ENCODE measurements around the gene BCL2L11.

Gene BCL2L11

DNA sequence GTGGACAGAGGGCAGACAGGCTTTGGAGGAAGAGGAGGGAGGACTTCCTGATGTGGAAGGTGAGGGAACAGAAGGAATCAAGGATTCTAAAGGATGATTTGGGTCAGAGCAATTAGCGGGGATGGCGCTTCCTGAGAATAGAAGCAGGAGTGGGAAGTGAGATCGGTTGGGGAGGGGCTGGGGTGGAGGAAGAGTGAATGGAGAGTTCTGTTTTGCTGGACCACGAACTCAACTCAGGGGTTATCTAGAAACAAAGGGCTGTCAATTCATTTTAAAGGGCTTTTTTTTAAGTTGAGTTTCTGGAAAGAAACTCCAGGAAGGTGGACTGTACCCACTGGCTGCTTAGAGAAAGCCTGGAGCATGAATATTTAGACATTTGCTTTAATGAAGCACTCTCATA is 54.9 kb downstream of the BCL2L11 start:
- Histone ChIP-seq H3K9ac (ENCODE audit: low read length in 5 of 5) (no peak overlapping the region), H3K27me3 (ENCODE audit: control insufficient read depth in 5 of 5, insufficient read depth in 4 of 5, low read length in 5 of 5) (no peaks in the 10 kb centered on the region), H3K9me3 (ENCODE audit: control insufficient read depth in 5 of 5, low read length in 5 of 5) (no peaks in the 10 kb centered on the region), H3K4me3 (ENCODE audit: low read depth in 1 of 5, low read length in 5 of 5) (no peak overlapping the region), H3K27ac (ENCODE audit: low read depth, low read length) (no peak overlapping the region), H3K36me3 (ENCODE audit: control insufficient read depth in 5 of 5, insufficient read depth in 5 of 5, low read length in 5 of 5) (no peaks in the 10 kb centered on the region), H3K4me1 (ENCODE audit: control insufficient read depth in 5 of 5, insufficient read depth in 5 of 5, low read length in 5 of 5) (peaks cover 5 to 18% (median 8%) of the 10 kb centered on the region in 5 donors)

DNA sequence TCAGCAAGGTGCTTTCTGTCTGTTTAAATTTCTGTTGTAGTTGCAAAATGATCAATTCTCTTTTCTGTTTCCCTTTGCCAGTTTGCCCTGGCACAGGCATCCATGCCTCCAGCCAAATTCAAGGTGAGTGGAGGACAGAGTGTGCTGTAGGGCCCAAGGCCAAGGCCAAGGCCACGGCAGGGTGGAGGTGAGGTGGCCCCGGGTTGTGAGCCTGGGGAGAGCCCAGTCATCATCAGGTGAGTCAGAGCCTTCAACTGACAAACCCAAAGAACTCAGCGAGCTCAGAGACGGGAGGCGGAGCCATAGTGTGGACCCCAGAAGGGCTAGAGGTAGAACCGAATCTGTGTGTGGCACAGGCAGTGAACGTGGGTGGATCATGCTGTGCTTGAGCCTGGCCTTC is 55.7 kb downstream of the BCL2L11 start:
- H3K9me3 ChIP-seq (ENCODE audit: control insufficient read depth in 5 of 5, low read length in 5 of 5): no peaks in the 10 kb centered on the region
- H3K27ac ChIP-seq (ENCODE audit: low read depth, low read length): no peak overlapping the region
- no peaks in the 10 kb centered on the region for H3K36me3 ChIP-seq (ENCODE audit: control insufficient read depth in 5 of 5, insufficient read depth in 5 of 5, low read length in 5 of 5)
- H3K9ac ChIP-seq (ENCODE audit: low read length in 5 of 5): no peak overlapping the region
- H3K27me3 ChIP-seq (ENCODE audit: control insufficient read depth in 5 of 5, insufficient read depth in 4 of 5, low read length in 5 of 5): no peaks in the 10 kb centered on the region
- peaks cover 5 to 18% (median 8%) of the 10 kb centered on the region in 5 donors for H3K4me1 ChIP-seq (ENCODE audit: control insufficient read depth in 5 of 5, insufficient read depth in 5 of 5, low read length in 5 of 5)
- H3K4me3 ChIP-seq (ENCODE audit: low read depth in 1 of 5, low read length in 5 of 5): no peak overlapping the region

DNA sequence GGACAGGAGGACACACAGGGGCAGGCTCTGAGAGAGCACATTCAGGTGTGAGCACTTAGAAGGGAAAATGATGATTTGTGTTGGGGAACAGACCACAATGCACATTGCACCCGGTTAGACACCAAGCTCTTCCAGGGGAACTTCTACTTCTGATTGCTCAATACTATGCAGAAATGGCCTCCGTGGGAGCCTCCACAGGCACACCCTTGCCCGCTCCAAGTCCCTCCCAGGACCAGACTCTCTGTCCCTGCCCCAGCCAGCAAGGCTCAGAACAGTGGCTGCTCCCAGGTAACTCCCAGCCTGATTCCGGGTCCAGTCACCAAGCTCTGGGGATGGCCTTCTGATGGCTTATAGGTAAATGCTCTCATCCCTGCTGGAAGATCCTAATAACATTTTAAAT is 56.2 kb downstream of the BCL2L11 start:
- Histone ChIP-seq H3K27me3 (ENCODE audit: control insufficient read depth in 5 of 5, insufficient read depth in 4 of 5, low read length in 5 of 5) (peaks cover 0 to 2% (median 0%) of the 10 kb centered on the region in 5 donors), H3K4me1 (ENCODE audit: control insufficient read depth in 5 of 5, insufficient read depth in 5 of 5, low read length in 5 of 5) (peaks cover 5 to 18% (median 8%) of the 10 kb centered on the region in 5 donors), H3K4me3 (ENCODE audit: low read depth in 1 of 5, low read length in 5 of 5) (no peak overlapping the region), H3K27ac (ENCODE audit: low read depth, low read length) (no peak overlapping the region), H3K36me3 (ENCODE audit: control insufficient read depth in 5 of 5, insufficient read depth in 5 of 5, low read length in 5 of 5) (no peaks in the 10 kb centered on the region), H3K9ac (ENCODE audit: low read length in 5 of 5) (no peak overlapping the region), H3K9me3 (ENCODE audit: control insufficient read depth in 5 of 5, low read length in 5 of 5) (no peaks in the 10 kb centered on the region)

DNA sequence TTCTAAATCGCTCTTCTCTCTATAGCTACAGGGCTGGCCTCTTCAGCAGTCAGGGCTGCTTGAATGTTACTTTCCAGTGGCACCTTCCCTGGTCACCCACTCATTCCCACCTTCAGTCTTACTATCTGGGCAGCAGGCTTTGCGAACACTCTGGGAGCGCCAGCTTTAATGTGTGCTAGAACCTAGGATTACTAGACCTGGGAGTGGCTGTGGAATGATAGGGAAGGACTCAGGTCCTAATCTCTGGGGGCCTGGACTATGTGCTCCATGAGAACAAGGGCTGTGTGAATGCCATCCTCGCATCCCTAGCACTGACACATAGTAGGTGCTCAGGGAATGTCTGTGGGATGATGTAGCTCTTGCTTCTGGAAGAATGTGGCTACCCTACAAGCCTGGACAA is 57.6 kb downstream of the BCL2L11 start:
- H3K9ac ChIP-seq (ENCODE audit: low read length in 5 of 5): no peak overlapping the region
- H3K4me1 ChIP-seq (ENCODE audit: control insufficient read depth in 5 of 5, insufficient read depth in 5 of 5, low read length in 5 of 5): peaks cover 3 to 18% (median 8%) of the 10 kb centered on the region in 5 donors
- H3K36me3 ChIP-seq (ENCODE audit: control insufficient read depth in 5 of 5, insufficient read depth in 5 of 5, low read length in 5 of 5): no peaks in the 10 kb centered on the region
- H3K27ac ChIP-seq (ENCODE audit: low read depth, low read length): no peak overlapping the region
- H3K27me3 ChIP-seq (ENCODE audit: control insufficient read depth in 5 of 5, insufficient read depth in 4 of 5, low read length in 5 of 5): peaks cover 0 to 2% (median 0%) of the 10 kb centered on the region in 5 donors
- H3K4me3 ChIP-seq (ENCODE audit: low read depth in 1 of 5, low read length in 5 of 5): no peak overlapping the region
- no peaks in the 10 kb centered on the region for H3K9me3 ChIP-seq (ENCODE audit: control insufficient read depth in 5 of 5, low read length in 5 of 5)

DNA sequence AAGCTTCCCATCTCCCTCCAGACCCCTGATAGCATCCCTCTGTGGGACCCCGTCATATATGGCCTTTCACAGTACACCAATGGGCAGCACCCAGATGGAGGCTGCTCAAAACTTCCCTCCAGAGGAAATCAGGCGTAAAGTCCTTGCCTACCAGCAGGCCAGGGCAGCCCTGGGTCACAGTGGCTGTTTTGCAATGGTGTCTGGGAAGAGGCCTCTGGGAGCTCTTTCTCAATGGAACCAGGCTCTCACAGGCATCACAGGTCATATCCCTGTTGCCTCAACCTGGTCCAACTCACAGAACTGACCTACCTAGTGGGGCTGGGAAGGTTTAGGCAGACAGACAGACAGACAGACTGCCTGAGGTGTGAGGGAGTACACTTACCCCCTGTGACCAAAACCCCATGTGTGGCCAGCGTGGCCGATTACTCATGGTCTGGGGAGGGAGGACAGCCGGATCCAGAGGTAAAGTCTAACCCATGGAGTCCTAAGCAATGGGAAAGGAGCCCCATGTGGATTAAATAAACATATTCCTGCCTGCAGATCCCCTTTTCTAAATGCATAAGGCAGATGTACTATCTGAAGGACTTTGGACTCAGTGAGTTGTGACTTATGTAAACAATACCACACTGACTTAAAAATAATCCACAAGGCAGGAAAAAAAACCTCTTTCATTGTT is 58.2 kb downstream of the BCL2L11 start:
- Histone ChIP-seq H3K9ac (ENCODE audit: low read length in 5 of 5) (no peak overlapping the region), H3K4me1 (ENCODE audit: control insufficient read depth in 5 of 5, insufficient read depth in 5 of 5, low read length in 5 of 5) (peaks cover 3 to 18% (median 8%) of the 10 kb centered on the region in 5 donors), H3K36me3 (ENCODE audit: control insufficient read depth in 5 of 5, insufficient read depth in 5 of 5, low read length in 5 of 5) (no peaks in the 10 kb centered on the region), H3K9me3 (ENCODE audit: control insufficient read depth in 5 of 5, low read length in 5 of 5) (no peaks in the 10 kb centered on the region), H3K27me3 (ENCODE audit: control insufficient read depth in 5 of 5, insufficient read depth in 4 of 5, low read length in 5 of 5) (peaks cover 0 to 2% (median 0%) of the 10 kb centered on the region in 5 donors), H3K4me3 (ENCODE audit: low read depth in 1 of 5, low read length in 5 of 5) (no peak overlapping the region), H3K27ac (ENCODE audit: low read depth, low read length) (no peak overlapping the region)

DNA sequence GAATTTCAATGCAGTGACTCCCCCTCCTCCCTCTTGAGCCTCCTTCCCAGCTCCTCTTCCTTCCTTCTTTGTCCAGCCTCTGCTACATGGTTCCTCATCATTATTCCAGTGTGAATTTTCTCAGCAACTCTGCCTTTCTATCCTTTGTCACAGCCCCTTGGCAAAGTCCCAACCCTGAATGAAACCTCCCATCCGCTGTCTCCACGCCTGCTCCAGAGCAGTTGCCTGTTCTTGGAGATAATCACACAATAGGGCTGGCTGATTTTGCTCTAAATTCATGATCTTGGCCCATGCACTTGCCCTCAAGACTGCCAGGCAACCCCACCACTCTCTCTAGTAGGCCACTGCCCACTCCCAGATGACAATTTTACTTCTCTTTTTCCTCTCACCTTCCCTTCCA is 61.4 kb downstream of the BCL2L11 start:
- H3K9ac ChIP-seq (ENCODE audit: low read length in 5 of 5): no peak overlapping the region
- peaks cover 0 to 2% (median 0%) of the 10 kb centered on the region in 5 donors for H3K27me3 ChIP-seq (ENCODE audit: control insufficient read depth in 5 of 5, insufficient read depth in 4 of 5, low read length in 5 of 5)
- H3K36me3 ChIP-seq (ENCODE audit: control insufficient read depth in 5 of 5, insufficient read depth in 5 of 5, low read length in 5 of 5): no peaks in the 10 kb centered on the region
- H3K4me3 ChIP-seq (ENCODE audit: low read depth in 1 of 5, low read length in 5 of 5): no peak overlapping the region
- no peak overlapping the region for H3K27ac ChIP-seq (ENCODE audit: low read depth, low read length)
- peaks cover 4 to 36% (median 27%) of the 10 kb centered on the region in 5 donors for H3K4me1 ChIP-seq (ENCODE audit: control insufficient read depth in 5 of 5, insufficient read depth in 5 of 5, low read length in 5 of 5)
- H3K9me3 ChIP-seq (ENCODE audit: control insufficient read depth in 5 of 5, low read length in 5 of 5): no peaks in the 10 kb centered on the region

DNA sequence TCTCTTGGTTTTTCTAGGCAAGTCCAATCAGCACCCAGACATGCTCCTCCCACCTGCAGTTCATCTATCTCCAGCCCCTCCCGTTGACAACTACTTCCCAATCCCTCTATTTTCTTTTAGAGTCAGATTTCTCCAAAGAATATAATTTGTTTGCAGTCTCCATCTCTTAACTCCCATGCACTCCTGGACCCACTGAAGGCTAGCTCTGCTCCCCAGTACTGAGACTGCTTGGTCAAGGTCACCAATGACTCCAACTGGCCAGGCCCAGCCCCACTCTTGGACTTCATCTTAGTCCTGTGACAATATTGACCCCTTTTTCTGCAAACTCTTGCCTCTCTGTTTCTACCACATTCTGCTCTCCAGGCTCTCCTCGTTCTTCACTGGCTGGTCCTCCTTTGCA is 62.0 kb downstream of the BCL2L11 start:
- Histone ChIP-seq H3K27me3 (ENCODE audit: control insufficient read depth in 5 of 5, insufficient read depth in 4 of 5, low read length in 5 of 5) (peaks cover 0 to 2% (median 0%) of the 10 kb centered on the region in 5 donors), H3K36me3 (ENCODE audit: control insufficient read depth in 5 of 5, insufficient read depth in 5 of 5, low read length in 5 of 5) (no peaks in the 10 kb centered on the region), H3K9me3 (ENCODE audit: control insufficient read depth in 5 of 5, low read length in 5 of 5) (no peaks in the 10 kb centered on the region), H3K27ac (ENCODE audit: low read depth, low read length) (no peak overlapping the region), H3K4me3 (ENCODE audit: low read depth in 1 of 5, low read length in 5 of 5) (no peak overlapping the region), H3K9ac (ENCODE audit: low read length in 5 of 5) (no peak overlapping the region), H3K4me1 (ENCODE audit: control insufficient read depth in 5 of 5, insufficient read depth in 5 of 5, low read length in 5 of 5) (peaks cover 4 to 42% (median 33%) of the 10 kb centered on the region in 5 donors)

DNA sequence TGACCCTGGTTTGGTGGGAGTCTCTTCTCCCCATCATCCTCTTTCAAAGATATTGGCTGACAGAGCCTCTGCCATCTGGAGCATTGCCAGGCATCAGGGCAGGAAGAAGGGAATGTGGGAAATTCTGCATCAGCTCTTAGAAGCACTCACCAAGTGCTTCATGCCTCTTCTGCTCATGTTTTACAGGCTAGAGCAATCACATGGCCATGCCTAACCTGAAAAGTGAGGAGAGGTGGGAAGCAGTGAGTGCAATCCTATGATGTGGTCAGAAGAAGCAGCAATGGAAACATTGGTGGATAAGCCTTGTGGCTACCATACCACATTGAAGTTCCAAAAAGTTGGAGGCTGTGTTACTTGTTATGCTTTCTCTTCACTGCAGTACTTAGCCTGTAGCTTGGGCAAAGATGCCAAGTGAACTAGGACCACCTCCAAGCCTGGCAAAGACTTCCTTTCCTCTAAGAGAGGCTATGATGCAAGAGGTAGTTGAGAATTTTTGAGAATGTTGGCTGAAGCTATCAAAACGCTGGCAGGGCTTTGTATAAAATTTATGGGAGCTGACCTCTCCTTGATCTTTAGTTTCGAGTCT is 64.1 kb downstream of the BCL2L11 start:
- Histone ChIP-seq H3K9me3 (ENCODE audit: control insufficient read depth in 5 of 5, low read length in 5 of 5) (no peaks in the 10 kb centered on the region), H3K9ac (ENCODE audit: low read length in 5 of 5) (no peak overlapping the region), H3K27me3 (ENCODE audit: control insufficient read depth in 5 of 5, insufficient read depth in 4 of 5, low read length in 5 of 5) (peaks cover 0 to 2% (median 0%) of the 10 kb centered on the region in 5 donors), H3K36me3 (ENCODE audit: control insufficient read depth in 5 of 5, insufficient read depth in 5 of 5, low read length in 5 of 5) (no peaks in the 10 kb centered on the region), H3K27ac (ENCODE audit: low read depth, low read length) (peak overlapping the region; percentile 56), H3K4me1 (ENCODE audit: control insufficient read depth in 5 of 5, insufficient read depth in 5 of 5, low read length in 5 of 5) (peaks cover 2 to 38% (median 31%) of the 10 kb centered on the region in 5 donors), H3K4me3 (ENCODE audit: low read depth in 1 of 5, low read length in 5 of 5) (no peak overlapping the region)

DNA sequence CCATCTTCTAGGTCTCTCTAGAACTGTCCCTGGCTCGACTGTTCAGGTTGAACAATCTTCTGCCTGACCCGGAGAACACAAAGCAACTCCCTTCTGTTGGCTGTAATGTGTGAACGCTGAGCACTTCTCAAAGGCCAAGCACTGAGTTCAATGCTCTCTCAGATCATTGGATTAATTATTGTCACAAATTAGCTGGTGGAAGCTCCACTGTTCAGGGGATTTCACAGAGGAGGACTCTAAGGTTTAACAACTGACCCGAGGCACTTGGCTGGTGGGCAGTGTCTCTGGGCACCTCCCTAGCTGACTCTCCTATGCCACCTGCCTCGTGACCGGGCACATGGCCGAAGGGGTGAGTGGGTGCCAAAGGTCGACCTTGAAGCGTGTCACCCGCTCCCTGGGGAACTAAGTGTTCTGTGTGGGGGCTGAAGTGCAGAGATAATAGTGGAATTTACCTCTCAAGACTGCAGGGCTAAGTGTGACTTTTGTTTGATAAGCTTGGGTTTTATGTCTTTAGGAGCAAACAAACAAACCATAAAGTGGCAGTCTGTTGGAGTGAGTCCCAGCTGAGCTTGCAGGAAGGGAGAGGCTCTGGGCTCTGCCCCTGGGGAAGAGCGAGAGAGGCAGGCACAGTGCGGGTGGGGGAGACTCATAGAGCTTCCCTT is 64.8 kb downstream of the BCL2L11 start:
- peak overlapping the region in 1 of 5 donors; percentile 9 for H3K4me3 ChIP-seq (ENCODE audit: low read depth in 1 of 5, low read length in 5 of 5)
- no peak overlapping the region for H3K9ac ChIP-seq (ENCODE audit: low read length in 5 of 5)
- H3K27ac ChIP-seq (ENCODE audit: low read depth, low read length): peak overlapping the region; percentile 56
- peaks cover 0 to 2% (median 0%) of the 10 kb centered on the region in 5 donors for H3K27me3 ChIP-seq (ENCODE audit: control insufficient read depth in 5 of 5, insufficient read depth in 4 of 5, low read length in 5 of 5)
- no peaks in the 10 kb centered on the region for H3K36me3 ChIP-seq (ENCODE audit: control insufficient read depth in 5 of 5, insufficient read depth in 5 of 5, low read length in 5 of 5)
- peaks cover 2 to 38% (median 31%) of the 10 kb centered on the region in 5 donors for H3K4me1 ChIP-seq (ENCODE audit: control insufficient read depth in 5 of 5, insufficient read depth in 5 of 5, low read length in 5 of 5)
- H3K9me3 ChIP-seq (ENCODE audit: control insufficient read depth in 5 of 5, low read length in 5 of 5): no peaks in the 10 kb centered on the region

DNA sequence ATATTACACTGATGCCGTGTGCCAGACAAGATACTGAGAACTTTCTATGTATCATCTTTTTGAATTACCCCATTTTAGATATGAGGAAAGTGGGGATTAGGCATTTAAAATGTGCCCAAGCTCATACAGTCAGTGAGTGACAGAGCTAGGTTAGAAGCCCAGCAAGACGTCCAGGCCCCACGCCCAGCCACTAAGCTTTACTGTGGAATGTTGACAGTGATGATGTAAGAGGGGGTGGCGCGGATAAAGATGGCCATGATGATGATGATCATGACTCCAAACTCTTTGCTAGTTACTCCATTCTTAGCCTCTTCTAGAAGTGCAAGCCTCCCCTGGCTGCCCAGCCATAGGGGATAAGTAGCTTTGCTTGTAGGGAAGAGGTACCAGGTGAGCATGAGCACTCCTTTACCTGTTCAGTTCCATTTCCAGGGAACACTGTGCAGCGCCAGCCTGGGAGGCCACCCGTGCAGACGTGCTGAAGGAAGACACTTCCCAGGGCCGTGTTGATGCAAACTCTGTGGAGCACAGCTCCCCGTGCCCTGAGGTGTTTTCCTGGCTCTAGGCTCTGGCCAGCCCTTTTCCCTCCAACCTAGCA is 65.5 kb downstream of the BCL2L11 start:
- Histone ChIP-seq H3K27ac (ENCODE audit: low read depth, low read length) (peak overlapping the region; percentile 56), H3K9me3 (ENCODE audit: control insufficient read depth in 5 of 5, low read length in 5 of 5) (no peaks in the 10 kb centered on the region), H3K9ac (ENCODE audit: low read length in 5 of 5) (no peak overlapping the region), H3K36me3 (ENCODE audit: control insufficient read depth in 5 of 5, insufficient read depth in 5 of 5, low read length in 5 of 5) (no peaks in the 10 kb centered on the region), H3K4me1 (ENCODE audit: control insufficient read depth in 5 of 5, insufficient read depth in 5 of 5, low read length in 5 of 5) (peaks cover 2 to 38% (median 31%) of the 10 kb centered on the region in 5 donors), H3K27me3 (ENCODE audit: control insufficient read depth in 5 of 5, insufficient read depth in 4 of 5, low read length in 5 of 5) (peaks cover 0 to 2% (median 0%) of the 10 kb centered on the region in 5 donors), H3K4me3 (ENCODE audit: low read depth in 1 of 5, low read length in 5 of 5) (no peak overlapping the region)
